Dedifferentiated amniotic fluid mesenchymal stem cell (primary cell): ENCODE results near the gene CATSPERE.
"Not testable (repeated sequence)": the region's sequence is repeated elsewhere in the genome, so short reads cannot be mapped to it uniquely, and the experiment has no call there.

Experiments used
- DNase-seq: peaks from one replicate; pipeline ENCODE4 v3.0.0-alpha.2; 2016; ENCODE audit errors: extremely low spot score

Gene CATSPERE

GRCh38 chr1:244545511-244545910 lies 84.4 kb downstream of the CATSPERE start:
- DNase-seq: no peak

DNA sequence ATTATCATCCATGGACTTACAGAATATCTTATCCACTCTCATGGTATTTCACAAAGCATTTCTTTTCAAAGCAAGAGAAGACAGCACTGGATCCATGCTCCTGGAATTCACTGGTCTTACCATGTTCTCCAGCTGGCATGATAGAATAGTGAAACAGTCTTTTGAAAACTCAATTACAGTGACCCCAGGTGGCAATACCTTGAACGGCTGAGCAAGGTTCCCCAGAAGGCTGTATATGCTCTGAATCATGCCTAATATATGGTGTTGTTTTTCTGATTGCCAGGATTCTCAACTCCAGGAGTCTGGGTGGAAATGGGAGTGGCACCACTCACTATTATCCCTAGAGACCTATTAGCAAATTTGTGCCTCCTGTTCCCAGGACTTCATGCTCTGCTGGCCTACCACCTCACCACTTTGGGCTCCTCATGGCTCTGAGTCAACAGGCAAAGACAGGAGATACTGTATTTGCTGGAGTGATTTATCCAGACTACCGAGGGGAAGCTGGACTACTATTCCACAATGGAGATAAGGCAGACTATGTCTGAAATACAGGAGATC lies 87.6 kb downstream of the CATSPERE start:
- DNase-seq: no peak

- no peak for DNase-seq
These were observed 91.3 kb downstream of the CATSPERE start for GRCh38 chr1:244552336-244552735.

GRCh38 chr1:244556263-244556662 lies 95.2 kb downstream of the CATSPERE start:
- DNase-seq: no peak

- DNase-seq: no peak
These were observed 96.5 kb downstream of the CATSPERE start for GRCh38 chr1:244557565-244557964.

- no peak for DNase-seq
These were observed 98.5 kb downstream of the CATSPERE start for GRCh38 chr1:244559561-244559960.

- DNase-seq: not testable (repeated sequence)
These were observed 101.8 kb downstream of the CATSPERE start for GRCh38 chr1:244562877-244563276.

DNA sequence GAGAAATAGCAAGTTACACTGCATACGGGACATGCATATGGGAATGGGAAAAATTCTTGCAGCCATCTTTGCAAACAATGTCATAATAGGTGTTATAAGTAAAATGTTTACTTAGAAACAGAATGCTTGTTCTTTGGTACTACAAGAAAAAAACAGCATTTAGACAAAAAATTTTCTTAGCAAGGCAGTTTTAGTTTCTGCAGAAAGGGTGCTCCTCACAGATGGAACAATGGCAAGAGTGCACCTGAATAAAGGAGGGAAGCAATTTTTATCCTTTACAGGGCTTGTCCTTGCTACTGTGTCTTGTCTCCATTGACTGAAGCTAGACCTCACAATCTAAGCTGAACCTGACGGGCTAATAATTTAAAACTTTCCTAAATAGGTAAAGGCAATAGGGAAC lies 112.7 kb downstream of the CATSPERE start:
- DNase-seq: no peak

GRCh38 chr1:244576259-244576892 lies 115.3 kb downstream of the CATSPERE start:
- no peak for DNase-seq

GRCh38 chr1:244578205-244578604 lies 117.1 kb downstream of the CATSPERE start:
- not testable (repeated sequence) for DNase-seq

- no peak for DNase-seq
These were observed 122.4 kb downstream of the CATSPERE start for GRCh38 chr1:244583358-244583982.

- DNase-seq: no peak
These were observed 124.8 kb downstream of the CATSPERE start for GRCh38 chr1:244585867-244586266.

DNA sequence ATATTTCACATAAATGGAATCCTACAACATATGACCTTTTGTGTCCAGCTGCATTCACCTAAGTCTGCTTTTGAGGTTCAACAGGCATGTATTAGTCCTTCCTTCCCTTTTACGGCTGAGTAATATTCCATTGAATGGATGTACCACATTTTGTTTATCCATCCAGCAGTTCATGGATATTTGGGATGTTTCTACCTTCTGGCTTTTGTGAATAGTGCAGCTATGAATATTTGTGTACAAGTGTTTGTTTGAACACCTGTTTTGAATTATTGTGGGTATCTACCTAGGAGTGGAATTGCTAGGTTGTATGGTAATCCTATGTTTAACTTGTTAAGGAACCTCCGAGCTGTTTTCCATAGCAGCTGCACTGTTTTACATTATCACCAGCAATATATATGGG lies 129.6 kb downstream of the CATSPERE start:
- DNase-seq: no peak

- no peak for DNase-seq
These were observed 137.5 kb downstream of the CATSPERE start for GRCh38 chr1:244598611-244599010.

- DNase-seq: peak; percentile 90
These were observed 138.9 kb downstream of the CATSPERE start for GRCh38 chr1:244599937-244600350.

DNA sequence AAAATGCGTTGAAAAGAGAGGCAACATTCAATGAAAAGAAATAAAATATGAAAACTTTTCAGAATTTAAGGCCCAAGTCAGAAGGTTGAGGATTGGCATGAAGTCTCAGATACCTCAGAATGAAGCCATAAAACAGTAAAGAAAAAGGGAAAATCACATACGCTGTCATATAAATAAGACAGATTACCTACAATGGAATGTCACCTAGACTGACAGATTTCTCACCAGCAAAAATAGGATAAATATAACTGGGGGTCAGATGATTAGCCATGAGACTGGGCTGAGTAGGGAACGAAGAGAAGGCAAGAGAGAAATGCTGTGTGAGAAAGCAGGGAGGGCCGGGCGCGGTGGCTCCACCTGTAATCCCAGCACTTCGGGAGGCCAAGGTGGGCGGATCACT lies 140.3 kb downstream of the CATSPERE start:
- DNase-seq: no peak

DNA sequence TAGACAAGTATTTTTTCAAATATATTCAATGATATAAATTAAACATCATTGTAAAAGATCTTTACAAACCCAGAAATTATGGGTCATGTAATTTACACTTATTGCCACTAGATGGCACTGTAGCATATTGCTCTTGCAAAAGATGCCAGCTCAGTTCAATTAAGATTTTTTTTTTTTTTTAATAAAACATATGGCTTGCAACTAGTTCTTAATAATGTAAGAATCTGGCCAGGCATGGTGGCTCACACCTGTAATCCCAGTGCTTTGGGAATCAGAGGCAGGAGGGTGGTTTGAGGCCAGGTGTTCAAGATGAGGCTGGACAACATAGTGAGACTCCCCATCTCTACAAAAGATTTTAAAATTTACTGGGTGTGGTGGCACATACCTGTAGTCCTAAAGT lies 142.4 kb downstream of the CATSPERE start:
- DNase-seq: peak; percentile 57

DNA sequence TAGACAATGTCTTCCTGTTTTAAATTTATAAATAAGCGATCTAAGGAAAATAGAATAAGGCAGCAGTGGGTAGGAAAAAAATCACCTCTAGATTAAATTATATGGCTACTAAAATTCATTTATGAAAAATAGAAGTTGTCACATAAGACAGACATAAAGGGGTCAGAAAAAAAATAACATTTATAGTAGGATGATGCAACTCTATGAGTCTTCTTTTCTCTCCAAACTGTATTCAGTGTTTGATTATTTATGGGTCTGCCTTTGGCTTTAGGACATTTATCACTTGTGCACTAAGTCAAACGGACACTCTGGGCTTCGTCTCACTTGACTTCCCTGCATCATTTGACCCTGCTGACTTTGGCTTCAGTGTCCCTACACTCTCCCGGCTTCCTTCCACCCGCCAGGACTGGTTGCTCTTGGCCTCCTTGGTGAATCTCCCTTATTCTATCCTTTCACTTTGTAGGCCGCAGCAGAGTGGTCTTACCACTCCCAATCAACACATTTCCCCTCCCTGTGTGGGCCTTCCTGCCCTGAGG lies 144.8 kb downstream of the CATSPERE start:
- DNase-seq: no peak

- DNase-seq: no peak
These were observed 153.2 kb downstream of the CATSPERE start for GRCh38 chr1:244614113-244614836.

- DNase-seq: no peak
These were observed 153.8 kb downstream of the CATSPERE start for GRCh38 chr1:244614879-244615278.

DNA sequence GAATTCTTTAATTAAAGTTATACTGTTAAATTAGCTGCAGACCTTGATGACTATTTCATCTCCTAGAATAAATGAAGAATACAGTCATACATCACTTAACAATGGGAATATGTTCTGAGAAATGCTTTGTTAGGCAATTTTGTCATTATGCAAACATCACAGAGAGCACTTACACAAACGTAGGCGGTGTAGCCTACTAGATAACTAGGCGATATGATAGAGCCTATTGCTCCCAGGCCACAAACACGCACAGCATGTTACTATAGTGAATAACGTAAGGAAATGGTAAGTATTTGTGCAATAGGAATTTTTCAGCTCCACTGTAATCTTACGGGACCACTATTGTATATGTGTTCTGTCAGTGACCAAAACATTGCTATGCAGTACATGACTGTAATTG lies 154.2 kb downstream of the CATSPERE start:
- DNase-seq: no peak

- DNase-seq: no peak
These were observed 165.6 kb downstream of the CATSPERE start for GRCh38 chr1:244626709-244627108.
